ENCODE measurements around the gene ARHGAP45. TPM values are rescaled to one million over a fixed set of nuclear protein-coding genes. Genes with fewer than 3 reads are reported as not detected.

Gene ARHGAP45
- total and polyA plus RNA-seq, 9 of the 15 experiments (the other 6 are each of a cell fraction or from before 2014, with no cell fraction given): 0.08 to 22.1 (median 4.2) TPM

DNA sequence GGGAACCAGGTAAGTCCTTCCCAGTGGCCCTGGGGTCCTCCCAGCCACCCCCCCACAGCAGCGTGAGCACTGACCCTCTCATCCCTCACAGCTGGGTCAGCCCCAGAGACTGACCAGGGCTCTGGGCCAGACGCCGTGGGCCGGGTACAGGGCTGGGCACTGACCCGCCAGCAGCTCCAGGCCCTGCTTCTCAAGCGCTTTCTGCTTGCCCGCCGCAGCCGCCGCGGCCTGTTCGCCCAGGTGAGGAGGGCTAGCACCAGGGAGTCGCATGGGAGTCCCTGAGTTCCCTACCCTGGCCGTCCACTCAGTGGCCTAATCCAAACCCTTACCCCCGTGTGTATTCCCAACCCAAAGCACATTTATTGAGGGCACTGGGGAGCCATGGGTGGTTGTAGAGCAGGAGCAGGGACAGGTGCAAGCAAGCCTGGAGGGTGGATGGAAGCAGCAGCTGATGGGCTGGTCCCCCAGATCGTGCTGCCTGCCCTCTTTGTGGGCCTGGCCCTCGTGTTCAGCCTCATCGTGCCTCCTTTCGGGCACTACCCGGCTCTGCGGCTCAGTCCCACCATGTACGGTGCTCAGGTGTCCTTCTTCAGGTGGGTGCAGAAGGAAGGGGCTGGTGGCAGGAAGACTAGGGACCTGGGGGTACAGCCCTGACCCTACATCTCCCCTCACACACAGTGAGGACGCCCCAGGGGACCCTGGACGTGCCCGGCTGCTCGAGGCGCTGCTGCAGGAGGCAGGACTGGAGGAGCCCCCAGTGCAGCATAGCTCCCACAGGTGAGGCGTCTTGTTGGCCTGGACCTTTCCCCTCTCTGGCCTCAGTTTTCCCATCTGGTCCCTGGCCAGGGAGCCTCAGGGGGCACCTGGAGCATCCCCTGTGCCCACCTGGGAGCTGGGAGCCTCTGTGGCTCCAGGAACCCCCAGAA is 12.6 kb upstream of the ARHGAP45 start (continued):
- TF ChIP-seq, protein P1, sequence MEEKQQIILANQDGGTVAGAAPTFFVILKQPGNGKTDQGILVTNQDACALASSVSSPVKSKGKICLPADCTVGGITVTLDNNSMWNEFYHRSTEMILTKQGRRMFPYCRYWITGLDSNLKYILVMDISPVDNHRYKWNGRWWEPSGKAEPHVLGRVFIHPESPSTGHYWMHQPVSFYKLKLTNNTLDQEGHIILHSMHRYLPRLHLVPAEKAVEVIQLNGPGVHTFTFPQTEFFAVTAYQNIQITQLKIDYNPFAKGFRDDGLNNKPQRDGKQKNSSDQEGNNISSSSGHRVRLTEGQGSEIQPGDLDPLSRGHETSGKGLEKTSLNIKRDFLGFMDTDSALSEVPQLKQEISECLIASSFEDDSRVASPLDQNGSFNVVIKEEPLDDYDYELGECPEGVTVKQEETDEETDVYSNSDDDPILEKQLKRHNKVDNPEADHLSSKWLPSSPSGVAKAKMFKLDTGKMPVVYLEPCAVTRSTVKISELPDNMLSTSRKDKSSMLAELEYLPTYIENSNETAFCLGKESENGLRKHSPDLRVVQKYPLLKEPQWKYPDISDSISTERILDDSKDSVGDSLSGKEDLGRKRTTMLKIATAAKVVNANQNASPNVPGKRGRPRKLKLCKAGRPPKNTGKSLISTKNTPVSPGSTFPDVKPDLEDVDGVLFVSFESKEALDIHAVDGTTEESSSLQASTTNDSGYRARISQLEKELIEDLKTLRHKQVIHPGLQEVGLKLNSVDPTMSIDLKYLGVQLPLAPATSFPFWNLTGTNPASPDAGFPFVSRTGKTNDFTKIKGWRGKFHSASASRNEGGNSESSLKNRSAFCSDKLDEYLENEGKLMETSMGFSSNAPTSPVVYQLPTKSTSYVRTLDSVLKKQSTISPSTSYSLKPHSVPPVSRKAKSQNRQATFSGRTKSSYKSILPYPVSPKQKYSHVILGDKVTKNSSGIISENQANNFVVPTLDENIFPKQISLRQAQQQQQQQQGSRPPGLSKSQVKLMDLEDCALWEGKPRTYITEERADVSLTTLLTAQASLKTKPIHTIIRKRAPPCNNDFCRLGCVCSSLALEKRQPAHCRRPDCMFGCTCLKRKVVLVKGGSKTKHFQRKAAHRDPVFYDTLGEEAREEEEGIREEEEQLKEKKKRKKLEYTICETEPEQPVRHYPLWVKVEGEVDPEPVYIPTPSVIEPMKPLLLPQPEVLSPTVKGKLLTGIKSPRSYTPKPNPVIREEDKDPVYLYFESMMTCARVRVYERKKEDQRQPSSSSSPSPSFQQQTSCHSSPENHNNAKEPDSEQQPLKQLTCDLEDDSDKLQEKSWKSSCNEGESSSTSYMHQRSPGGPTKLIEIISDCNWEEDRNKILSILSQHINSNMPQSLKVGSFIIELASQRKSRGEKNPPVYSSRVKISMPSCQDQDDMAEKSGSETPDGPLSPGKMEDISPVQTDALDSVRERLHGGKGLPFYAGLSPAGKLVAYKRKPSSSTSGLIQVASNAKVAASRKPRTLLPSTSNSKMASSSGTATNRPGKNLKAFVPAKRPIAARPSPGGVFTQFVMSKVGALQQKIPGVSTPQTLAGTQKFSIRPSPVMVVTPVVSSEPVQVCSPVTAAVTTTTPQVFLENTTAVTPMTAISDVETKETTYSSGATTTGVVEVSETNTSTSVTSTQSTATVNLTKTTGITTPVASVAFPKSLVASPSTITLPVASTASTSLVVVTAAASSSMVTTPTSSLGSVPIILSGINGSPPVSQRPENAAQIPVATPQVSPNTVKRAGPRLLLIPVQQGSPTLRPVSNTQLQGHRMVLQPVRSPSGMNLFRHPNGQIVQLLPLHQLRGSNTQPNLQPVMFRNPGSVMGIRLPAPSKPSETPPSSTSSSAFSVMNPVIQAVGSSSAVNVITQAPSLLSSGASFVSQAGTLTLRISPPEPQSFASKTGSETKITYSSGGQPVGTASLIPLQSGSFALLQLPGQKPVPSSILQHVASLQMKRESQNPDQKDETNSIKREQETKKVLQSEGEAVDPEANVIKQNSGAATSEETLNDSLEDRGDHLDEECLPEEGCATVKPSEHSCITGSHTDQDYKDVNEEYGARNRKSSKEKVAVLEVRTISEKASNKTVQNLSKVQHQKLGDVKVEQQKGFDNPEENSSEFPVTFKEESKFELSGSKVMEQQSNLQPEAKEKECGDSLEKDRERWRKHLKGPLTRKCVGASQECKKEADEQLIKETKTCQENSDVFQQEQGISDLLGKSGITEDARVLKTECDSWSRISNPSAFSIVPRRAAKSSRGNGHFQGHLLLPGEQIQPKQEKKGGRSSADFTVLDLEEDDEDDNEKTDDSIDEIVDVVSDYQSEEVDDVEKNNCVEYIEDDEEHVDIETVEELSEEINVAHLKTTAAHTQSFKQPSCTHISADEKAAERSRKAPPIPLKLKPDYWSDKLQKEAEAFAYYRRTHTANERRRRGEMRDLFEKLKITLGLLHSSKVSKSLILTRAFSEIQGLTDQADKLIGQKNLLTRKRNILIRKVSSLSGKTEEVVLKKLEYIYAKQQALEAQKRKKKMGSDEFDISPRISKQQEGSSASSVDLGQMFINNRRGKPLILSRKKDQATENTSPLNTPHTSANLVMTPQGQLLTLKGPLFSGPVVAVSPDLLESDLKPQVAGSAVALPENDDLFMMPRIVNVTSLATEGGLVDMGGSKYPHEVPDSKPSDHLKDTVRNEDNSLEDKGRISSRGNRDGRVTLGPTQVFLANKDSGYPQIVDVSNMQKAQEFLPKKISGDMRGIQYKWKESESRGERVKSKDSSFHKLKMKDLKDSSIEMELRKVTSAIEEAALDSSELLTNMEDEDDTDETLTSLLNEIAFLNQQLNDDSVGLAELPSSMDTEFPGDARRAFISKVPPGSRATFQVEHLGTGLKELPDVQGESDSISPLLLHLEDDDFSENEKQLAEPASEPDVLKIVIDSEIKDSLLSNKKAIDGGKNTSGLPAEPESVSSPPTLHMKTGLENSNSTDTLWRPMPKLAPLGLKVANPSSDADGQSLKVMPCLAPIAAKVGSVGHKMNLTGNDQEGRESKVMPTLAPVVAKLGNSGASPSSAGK (IDR thresholded peaks at IDR 0.05): no peak
- TF ChIP-seq BCOR (IDR thresholded peaks at IDR 0.05) (peak; percentile 83), RBFOX2 (IDR thresholded peaks at IDR 0.05; ENCODE audit: low read depth, low read length) (0 out of 2 replicates have a peak, but pooled peaks have one; percentile 17), PTBP1 (IDR thresholded peaks at IDR 0.05; ENCODE audit: low read depth, low read length) (peak; percentile 96), RFX5 (IDR thresholded peaks at IDR 0.05; ENCODE audit: low read depth, low read length) (no peak), RCOR1 (IDR thresholded peaks at IDR 0.05; ENCODE audit: borderline replicate concordance in 1 of 2, low read depth in 2 of 2, low read length in 2 of 2) (peak in 1 of 2 experiments; percentile 61; a peak in 2 of 4 replicates)
- TF ChIP-seq, protein P2, sequence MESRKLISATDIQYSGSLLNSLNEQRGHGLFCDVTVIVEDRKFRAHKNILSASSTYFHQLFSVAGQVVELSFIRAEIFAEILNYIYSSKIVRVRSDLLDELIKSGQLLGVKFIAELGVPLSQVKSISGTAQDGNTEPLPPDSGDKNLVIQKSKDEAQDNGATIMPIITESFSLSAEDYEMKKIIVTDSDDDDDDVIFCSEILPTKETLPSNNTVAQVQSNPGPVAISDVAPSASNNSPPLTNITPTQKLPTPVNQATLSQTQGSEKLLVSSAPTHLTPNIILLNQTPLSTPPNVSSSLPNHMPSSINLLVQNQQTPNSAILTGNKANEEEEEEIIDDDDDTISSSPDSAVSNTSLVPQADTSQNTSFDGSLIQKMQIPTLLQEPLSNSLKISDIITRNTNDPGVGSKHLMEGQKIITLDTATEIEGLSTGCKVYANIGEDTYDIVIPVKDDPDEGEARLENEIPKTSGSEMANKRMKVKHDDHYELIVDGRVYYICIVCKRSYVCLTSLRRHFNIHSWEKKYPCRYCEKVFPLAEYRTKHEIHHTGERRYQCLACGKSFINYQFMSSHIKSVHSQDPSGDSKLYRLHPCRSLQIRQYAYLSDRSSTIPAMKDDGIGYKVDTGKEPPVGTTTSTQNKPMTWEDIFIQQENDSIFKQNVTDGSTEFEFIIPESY (CRISPR knock-in tag; IDR thresholded peaks at IDR 0.05): peak; percentile 84
